Adrenal gland (tissue), 12 donors: ENCODE data around the gene LIAS. TPM values are rescaled to one million over a fixed set of nuclear protein-coding genes. Genes with fewer than 3 reads are reported as not detected.
"Not testable (repeated sequence)": the region's sequence is repeated elsewhere in the genome, so short reads cannot be mapped to it uniquely, and the experiment has no call there.

Source experiments
- DNase-seq, 7 donors: peaks; one replicate each; pipeline ENCODE4 v3.0.0-alpha.2; 2019 to 2020
- H3K27ac ChIP-seq, 5 donors: fragments of 200-600 bp; sonication (generic) in 4 of 5; 1 replicate in 3 of 5; 2 replicates in 2 of 5; pipeline versions ENCODE4 v1.5.1 to v1.8.0; 2016 to 2020; ENCODE audit warnings: mild to moderate bottlenecking in 1 of 5
- H3K27me3 ChIP-seq: fragments of 200-600 bp; 2 replicates; pipeline ENCODE4 v1.8.0; 2021
- H3K36me3 ChIP-seq, 2 donors: fragments of 200-600 bp; replicated peaks in 1 of 2; 1 replicate in 1 of 2; 2 replicates in 1 of 2; pipeline versions ENCODE4 v1.5.1 to v1.8.0; 2018 to 2022
- H3K4me1 ChIP-seq, 2 donors: fragments of 200-600 bp; replicated peaks in 1 of 2; 1 replicate in 1 of 2; 2 replicates in 1 of 2; pipeline versions ENCODE4 v1.5.1 to v1.8.0; 2018 to 2021
- H3K4me3 ChIP-seq, 4 donors: fragments of 200-600 bp; sonication (generic) in 3 of 4; one replicate each; pipeline ENCODE4 v1.5.1; 2016 to 2018
- H3K9me3 ChIP-seq, 3 donors: fragments of 200-600 bp; sonication (generic) in 1 of 3; replicated peaks in 1 of 3; 1 replicate in 2 of 3; 2 replicates in 1 of 3; pipeline versions ENCODE4 v1.5.1 to v1.8.0; 2016 to 2021
- CTCF ChIP-seq, 6 experiments: fragments of 450-650 bp in 4 of 6; fragments of 200-600 bp in 2 of 6; sonication (generic) in 1 of 6; IDR thresholded peaks; 1 replicate in 5 of 6; 2 replicates in 1 of 6; pipeline versions ENCODE4 v1.5.1 to v1.8.0; 2016 to 2021; ENCODE audit warnings: antibody characterized with exemption in 6 of 6, mild to moderate bottlenecking in 2 of 6, moderate library complexity in 1 of 6
- POLR2A ChIP-seq, 2 donors: fragments of 450-650 bp; IDR thresholded peaks; one replicate each; pipeline ENCODE4 v1.6.1; 2017; ENCODE audit warnings: antibody characterized with exemption in 2 of 2, mild to moderate bottlenecking in 2 of 2, moderate library complexity in 1 of 2
- WGBS, 4 donors: extraction: QIAGEN DNeasy Blood & Tissue Kit in 2 of 4; methylation state at CpG; one replicate each; pipeline versions ENCODE4 v1.1.5 to v1.1.7; 2013 to 2017; 5-methylcytosine and 5-hydroxymethylcytosine counted together
- intact Hi-C, 2 donors: fragments of 100-400 bp; cut with DNase I; formaldehyde crosslinking; loops; one replicate each; pipeline versions ENCODE4 v1.14.1 to v1.15.0; 2022 to 2023
- polyA plus RNA-seq, 3 donors: library from polyadenylated mRNA; stranded (reverse); fragments of 200-250 nt in 2 of 3; fragments of 350-450 nt in 1 of 3; fragmentation: Illumina TruSeq in 1 of 3; extraction: RNeasy Lipid Tissue Mini Kit (QIAGEN cat#74804) in 1 of 3; gene quantifications; one replicate each; pipeline ENCODE4 v1.2.3, GENCODE V29; 2013 to 2014
- total RNA-seq, 9 donors: library from RNA; depleted of rRNA in 4 of 9; stranded (reverse); fragments of >200 nt in 4 of 9; fragments of 120-200 nt in 1 of 9; fragmentation: NEBNext Ultra II Directional in 1 of 9; extraction: Animal tissue kit (Norgen Biotek cat#: 25700) in 1 of 9; gene quantifications; one replicate each; pipeline versions ENCODE4 v1.1.0 to v1.2.4, GENCODE V29; 2013 to 2023
- donor health status: healthy with polysubstance abuse.
- donor health status: Bipolar disorder and iron deficiency.
- donor health status: DM: yes; HTN: yes; CAD: no.
- donor health status: DM: no; HTN: no; CAD: no.
- donor health status: DM: no; HTN: no; CAD: no.
- donor health status: DM: yes; HTN: yes; CAD: no.

Gene LIAS
- total and polyA plus RNA-seq, 12 donors, result 7.0 to 29.6 (median 18.0) TPM

- H3K27me3 ChIP-seq, result no peaks in the 10 kb centered on the region
- WGBS, 4 donors, result 88 to 94% (median 90%) methylated on average over 6 of the region's 6 CpGs
- intact Hi-C loops, result no loop called here
- DNase-seq, result no peak
- no peaks in the 10 kb centered on the region for H3K9me3 ChIP-seq
- TF ChIP-seq CTCF (IDR thresholded peaks at IDR 0.05), result no peak
- TF ChIP-seq POLR2A (IDR thresholded peaks at IDR 0.05), result no peak
- no peak overlapping the region for H3K4me3 ChIP-seq
- H3K36me3 ChIP-seq, result peaks cover 0 to 66% of the 10 kb centered on the region in 2 donors
- no peak overlapping the region for H3K27ac ChIP-seq
- H3K4me1 ChIP-seq, result peaks cover 21 to 29% of the 10 kb centered on the region in 2 donors
Observed at GRCh38 chr4:39455486-39455885, 3.4 kb upstream of the LIAS start.

GRCh38 chr4:39456946-39457763 lies 1.7 kb upstream of the LIAS start:
- no peaks in the 10 kb centered on the region for H3K27me3 ChIP-seq
- H3K4me1 ChIP-seq, result peaks cover 21 to 29% of the 10 kb centered on the region in 2 donors
- peak overlapping the region in 1 of 4 donors; percentile 81 for H3K4me3 ChIP-seq
- peaks cover 0 to 53% of the 10 kb centered on the region in 2 donors for H3K36me3 ChIP-seq
- no peak for DNase-seq
- 53 to 62% (median 59%) methylated on average over 10 of the region's 10 CpGs for WGBS, 4 donors
- TF ChIP-seq POLR2A (IDR thresholded peaks at IDR 0.05) (no peak), CTCF (IDR thresholded peaks at IDR 0.05) (no peak)
- peak overlapping the region in 3 of 5 donors; percentile 93 to 97 (median 95) for H3K27ac ChIP-seq
- intact Hi-C loops, result no loop called here
- no peaks in the 10 kb centered on the region for H3K9me3 ChIP-seq

GRCh38 chr4:39458161-39458504 lies 723 bp upstream of the LIAS start:
- H3K36me3 ChIP-seq, result peaks cover 0 to 48% of the 10 kb centered on the region in 2 donors
- peak overlapping the region; percentile 30 to 84 (median 74) for H3K4me3 ChIP-seq
- DNase-seq, H3K27me3 ChIP-seq, intact Hi-C loops, H3K9me3 ChIP-seq: not testable (repeated sequence)
- WGBS, 4 donors, result 0 to 2% (median 0%) methylated on average over 11 to 13 of the region's 13 CpGs
- H3K4me1 ChIP-seq, result peaks cover 21 to 29% of the 10 kb centered on the region in 2 donors
- peak overlapping the region; percentile 77 to 97 (median 93) for H3K27ac ChIP-seq

- no peak overlapping the region for H3K4me3 ChIP-seq
- no peaks in the 10 kb centered on the region for H3K9me3 ChIP-seq
- no peak for DNase-seq
- no peaks in the 10 kb centered on the region for H3K27me3 ChIP-seq
- H3K27ac ChIP-seq, result peak overlapping the region in 2 of 5 donors; percentile 21 to 39
- peaks cover under 1 to 10% of the 10 kb centered on the region in 2 donors for H3K4me1 ChIP-seq
- intact Hi-C loops, result loop anchor here in 1 of 2 donors (5.0 kb wide), 1 partner anchor 512 kb away; the partner anchor contains the start of gene PDS5A
- H3K36me3 ChIP-seq, result peaks cover 0 to 23% of the 10 kb centered on the region in 2 donors
- TF ChIP-seq POLR2A (IDR thresholded peaks at IDR 0.05) (no peak), CTCF (IDR thresholded peaks at IDR 0.05) (no peak)
- WGBS, 4 donors, result 26 to 40% (median 32%) methylated on average over 2 of the region's 2 CpGs
Observed at GRCh38 chr4:39464886-39465501, 6.1 kb downstream of the LIAS start.
